ENCODE results near the gene CREBBP. TPM values are rescaled to one million over a fixed set of nuclear protein-coding genes. Genes with fewer than 3 reads are reported as not detected.

CREBBP gene
- total RNA-seq, 1 experiment from 2014 or later, result 79.6 TPM

DNA sequence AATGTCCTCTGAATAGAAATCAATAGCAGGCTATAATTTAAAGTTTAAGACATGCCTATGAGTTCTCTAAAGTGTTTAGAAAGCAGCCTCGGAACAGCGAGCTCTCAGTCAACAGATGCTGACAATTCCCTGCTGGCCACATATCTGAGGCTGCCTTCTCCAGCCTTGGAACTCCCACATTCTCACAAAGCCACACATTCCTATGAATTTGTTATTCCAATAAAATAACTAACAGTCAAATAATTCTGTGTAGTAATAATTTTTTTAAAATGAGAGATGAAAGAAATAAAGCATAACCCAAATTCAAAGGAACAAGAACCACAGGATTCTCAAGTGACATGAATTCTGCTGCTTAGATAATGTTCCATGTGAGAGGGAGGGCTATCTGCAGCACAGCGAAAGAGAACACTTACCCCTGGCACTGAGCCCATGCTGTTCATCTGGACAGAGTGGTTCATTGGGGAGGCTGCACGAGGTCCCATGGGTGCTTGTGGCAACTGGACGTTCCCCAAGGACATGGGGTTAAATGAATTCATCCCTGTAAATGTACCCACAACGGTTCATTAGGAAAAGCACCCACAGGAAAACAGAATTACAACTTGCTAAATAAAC, 106.3 kb downstream of the CREBBP start:
- Histone ChIP-seq H3K27me3 (replicated peaks; ENCODE audit: insufficient read depth, low read depth, low read length, poor library complexity) (no peaks in the 10 kb centered on the region), H3K36me3 (ENCODE audit: insufficient read depth, low read length, poor library complexity, severe bottlenecking) (peaks cover 65% of the 10 kb centered on the region), H3K27ac (ENCODE audit: low read depth, low read length, poor library complexity, severe bottlenecking) (no peak overlapping the region), H3K9me3 (ENCODE audit: low read depth, low read length, poor library complexity, severe bottlenecking) (no peaks in the 10 kb centered on the region), H3K4me1 (ENCODE audit: insufficient read depth, low read length, poor library complexity, severe bottlenecking) (no peaks in the 10 kb centered on the region), H3K4me3 (ENCODE audit: low read depth, low read length, poor library complexity, severe bottlenecking) (no peak overlapping the region)
- DNase-seq (ENCODE audit: low spot score), result no peak
- BruUV-seq (replicated peaks), result no TSS peak
- POLR2A ChIA-PET (ENCODE audit: low non-redundant PET), result interaction anchor here (0.7 kb wide), 1 partner anchor 499 kb away, joined by 3 read pairs; the partner anchor contains the start of gene TFAP4
- CTCF ChIA-PET, result no interaction called here
- intact Hi-C loops (cut with micrococcal nuclease; ENCODE audit: unreplicated experiment), result no loop called here
- no peak for TF ChIP-seq EZH2 (IDR thresholded peaks at IDR 0.05; ENCODE audit: borderline replicate concordance, low read depth, low read length, poor library complexity, severe bottlenecking)
- TF ChIP-seq, protein P1, sequence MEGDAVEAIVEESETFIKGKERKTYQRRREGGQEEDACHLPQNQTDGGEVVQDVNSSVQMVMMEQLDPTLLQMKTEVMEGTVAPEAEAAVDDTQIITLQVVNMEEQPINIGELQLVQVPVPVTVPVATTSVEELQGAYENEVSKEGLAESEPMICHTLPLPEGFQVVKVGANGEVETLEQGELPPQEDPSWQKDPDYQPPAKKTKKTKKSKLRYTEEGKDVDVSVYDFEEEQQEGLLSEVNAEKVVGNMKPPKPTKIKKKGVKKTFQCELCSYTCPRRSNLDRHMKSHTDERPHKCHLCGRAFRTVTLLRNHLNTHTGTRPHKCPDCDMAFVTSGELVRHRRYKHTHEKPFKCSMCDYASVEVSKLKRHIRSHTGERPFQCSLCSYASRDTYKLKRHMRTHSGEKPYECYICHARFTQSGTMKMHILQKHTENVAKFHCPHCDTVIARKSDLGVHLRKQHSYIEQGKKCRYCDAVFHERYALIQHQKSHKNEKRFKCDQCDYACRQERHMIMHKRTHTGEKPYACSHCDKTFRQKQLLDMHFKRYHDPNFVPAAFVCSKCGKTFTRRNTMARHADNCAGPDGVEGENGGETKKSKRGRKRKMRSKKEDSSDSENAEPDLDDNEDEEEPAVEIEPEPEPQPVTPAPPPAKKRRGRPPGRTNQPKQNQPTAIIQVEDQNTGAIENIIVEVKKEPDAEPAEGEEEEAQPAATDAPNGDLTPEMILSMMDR (conservative IDR thresholded peaks at IDR 0.05; ENCODE audit: low read depth, low read length), result no peak

DNA sequence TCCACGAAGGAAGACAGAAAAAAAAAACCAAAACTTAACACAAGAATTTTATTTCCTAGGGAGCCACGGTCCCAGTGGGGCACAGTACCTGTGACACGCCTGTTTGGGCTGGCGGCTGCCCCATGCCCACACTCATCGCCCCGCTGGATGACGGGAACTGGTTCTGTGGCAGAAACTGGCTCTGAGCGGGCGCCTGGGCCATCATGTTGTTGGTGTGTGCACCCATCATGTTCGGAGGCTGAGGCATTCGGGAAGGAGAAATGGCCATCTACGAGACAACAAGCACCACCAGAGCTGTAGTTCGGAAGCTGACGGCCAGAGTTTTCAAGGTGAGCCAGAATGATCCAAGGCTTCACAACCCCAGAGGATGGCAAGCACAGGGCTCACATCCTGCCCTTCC, 106.8 kb downstream of the CREBBP start:
- intact Hi-C loops (cut with micrococcal nuclease; ENCODE audit: unreplicated experiment), result no loop called here
- BruUV-seq (replicated peaks), result no TSS peak
- POLR2A ChIA-PET (ENCODE audit: low non-redundant PET), result no interaction called here
- Histone ChIP-seq H3K27me3 (replicated peaks; ENCODE audit: insufficient read depth, low read depth, low read length, poor library complexity) (no peaks in the 10 kb centered on the region), H3K27ac (ENCODE audit: low read depth, low read length, poor library complexity, severe bottlenecking) (no peak overlapping the region), H3K36me3 (ENCODE audit: insufficient read depth, low read length, poor library complexity, severe bottlenecking) (peaks cover 68% of the 10 kb centered on the region), H3K9me3 (ENCODE audit: low read depth, low read length, poor library complexity, severe bottlenecking) (no peaks in the 10 kb centered on the region), H3K4me3 (ENCODE audit: low read depth, low read length, poor library complexity, severe bottlenecking) (no peak overlapping the region), H3K4me1 (ENCODE audit: insufficient read depth, low read length, poor library complexity, severe bottlenecking) (no peaks in the 10 kb centered on the region)
- CTCF ChIA-PET, result no interaction called here
- TF ChIP-seq, protein P1 (conservative IDR thresholded peaks at IDR 0.05; ENCODE audit: low read depth, low read length), result no peak
- TF ChIP-seq EZH2 (IDR thresholded peaks at IDR 0.05; ENCODE audit: borderline replicate concordance, low read depth, low read length, poor library complexity, severe bottlenecking), result no peak
- DNase-seq (ENCODE audit: low spot score), result no peak

DNA sequence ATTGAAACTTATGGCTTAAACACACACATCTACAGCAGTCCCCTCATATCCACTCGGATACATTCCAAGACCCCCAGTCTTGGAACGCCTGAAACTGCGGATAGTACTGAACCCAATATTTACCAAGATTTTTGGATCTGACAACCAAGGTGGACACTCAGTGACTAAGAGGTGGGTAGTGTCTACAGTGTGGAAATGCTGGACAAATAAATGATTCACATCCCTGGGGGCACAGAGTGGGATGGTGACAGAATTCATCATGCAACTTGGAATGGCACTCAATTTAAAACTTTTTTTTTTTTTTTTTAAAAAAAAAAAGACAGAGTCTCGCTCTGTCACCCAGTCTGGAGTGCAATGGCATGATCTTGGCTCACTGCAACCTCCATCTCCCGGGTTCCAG, 109.0 kb downstream of the CREBBP start:
- TF ChIP-seq EZH2 (IDR thresholded peaks at IDR 0.05; ENCODE audit: borderline replicate concordance, low read depth, low read length, poor library complexity, severe bottlenecking), result no peak
- no peaks in the 10 kb centered on the region for H3K27me3 ChIP-seq (replicated peaks; ENCODE audit: insufficient read depth, low read depth, low read length, poor library complexity)
- ChIA-PET CTCF (no interaction called here), POLR2A (ENCODE audit: low non-redundant PET) (no interaction called here)
- intact Hi-C loops (cut with micrococcal nuclease; ENCODE audit: unreplicated experiment), result no loop called here
- no peak overlapping the region for H3K27ac ChIP-seq (ENCODE audit: low read depth, low read length, poor library complexity, severe bottlenecking)
- DNase-seq (ENCODE audit: low spot score), result no peak
- H3K4me3 ChIP-seq (ENCODE audit: low read depth, low read length, poor library complexity, severe bottlenecking), result no peak overlapping the region
- H3K4me1 ChIP-seq (ENCODE audit: insufficient read depth, low read length, poor library complexity, severe bottlenecking), result no peaks in the 10 kb centered on the region
- H3K9me3 ChIP-seq (ENCODE audit: low read depth, low read length, poor library complexity, severe bottlenecking), result no peaks in the 10 kb centered on the region
- no TSS peak for BruUV-seq (replicated peaks)
- peaks cover 69% of the 10 kb centered on the region for H3K36me3 ChIP-seq (ENCODE audit: insufficient read depth, low read length, poor library complexity, severe bottlenecking)

DNA sequence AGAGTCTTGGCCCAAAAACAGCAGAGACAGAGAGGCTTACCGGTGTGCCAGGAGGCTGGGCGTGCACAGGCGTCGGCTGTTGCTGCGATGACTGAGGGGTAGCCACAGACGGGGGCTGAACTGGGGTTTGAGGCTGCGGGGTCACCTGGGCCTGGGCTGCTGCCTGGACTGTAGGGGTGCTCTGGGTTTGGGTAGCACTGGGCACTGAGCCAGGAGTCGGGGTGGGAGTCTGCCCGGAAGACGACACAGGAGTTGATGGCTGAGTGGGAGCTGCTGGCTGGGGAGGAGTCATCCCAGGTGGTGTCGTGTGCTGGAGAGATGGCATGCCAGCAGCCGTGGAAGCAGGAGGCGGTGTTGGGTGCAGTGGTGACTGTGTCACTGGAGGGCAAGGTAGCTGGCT, 110.0 kb downstream of the CREBBP start:
- ChIA-PET POLR2A (ENCODE audit: low non-redundant PET) (no interaction called here), CTCF (no interaction called here)
- BruUV-seq (replicated peaks), result no TSS peak
- Histone ChIP-seq H3K36me3 (ENCODE audit: insufficient read depth, low read length, poor library complexity, severe bottlenecking) (peaks cover 73% of the 10 kb centered on the region), H3K27ac (ENCODE audit: low read depth, low read length, poor library complexity, severe bottlenecking) (no peak overlapping the region), H3K9me3 (ENCODE audit: low read depth, low read length, poor library complexity, severe bottlenecking) (no peaks in the 10 kb centered on the region), H3K4me1 (ENCODE audit: insufficient read depth, low read length, poor library complexity, severe bottlenecking) (no peaks in the 10 kb centered on the region), H3K4me3 (ENCODE audit: low read depth, low read length, poor library complexity, severe bottlenecking) (no peak overlapping the region), H3K27me3 (replicated peaks; ENCODE audit: insufficient read depth, low read depth, low read length, poor library complexity) (no peaks in the 10 kb centered on the region)
- intact Hi-C loops (cut with micrococcal nuclease; ENCODE audit: unreplicated experiment), result no loop called here
- DNase-seq (ENCODE audit: low spot score), result no peak
- TF ChIP-seq EZH2 (IDR thresholded peaks at IDR 0.05; ENCODE audit: borderline replicate concordance, low read depth, low read length, poor library complexity, severe bottlenecking), result no peak
- TF ChIP-seq, protein P1 (conservative IDR thresholded peaks at IDR 0.05; ENCODE audit: low read depth, low read length), result no peak

All from A673 (cell line).